Psoas muscle (tissue), 8 donors: ENCODE measurements around the gene NCF1. TPM values are rescaled to one million over a fixed set of nuclear protein-coding genes. Genes with fewer than 3 reads are reported as not detected.
"Not testable (repeated sequence)": the region's sequence is repeated elsewhere in the genome, so short reads cannot be mapped to it uniquely, and the experiment has no call there.

Experiments
- ATAC-seq, 4 donors: fragments of 200-7000 bp; cut with Tn5 transposase; one replicate each; pipeline ENCODE4 v1.9.1; 2020; ENCODE audit warnings: moderate library complexity in 3 of 4, mild to moderate bottlenecking in 2 of 4
- DNase-seq, 2 donors: peaks; one replicate each; pipeline ENCODE4 v3.0.0-alpha.2; 2020
- H3K27ac ChIP-seq: fragments of 200-600 bp; one replicate; pipeline ENCODE4 v1.8.0; 2022
- H3K27me3 ChIP-seq, 3 donors: fragments of 200-600 bp in 1 of 3; one replicate each; pipeline versions ENCODE4 v1.6.1 to v1.8.0; 2013 to 2022; ENCODE audit warnings: low read length in 2 of 3, mild to moderate bottlenecking in 2 of 3, moderate library complexity in 1 of 3; ENCODE audit not compliant: insufficient read depth in 3 of 3
- H3K36me3 ChIP-seq, 2 donors: fragments of 200-600 bp in 1 of 2; one replicate each; pipeline versions ENCODE4 v1.6.1 to v1.8.0; 2013 to 2022; ENCODE audit warnings: low read depth in 1 of 2, mild to moderate bottlenecking in 1 of 2, moderate library complexity in 1 of 2; ENCODE audit not compliant: insufficient read depth in 1 of 2
- H3K4me1 ChIP-seq: fragments of 200-600 bp; one replicate; pipeline ENCODE4 v1.8.0; 2022
- H3K4me3 ChIP-seq: fragments of 200-600 bp; one replicate; pipeline ENCODE4 v1.8.0; 2022; ENCODE audit warnings: mild to moderate bottlenecking
- H3K9me3 ChIP-seq: fragments of 200-600 bp; one replicate; pipeline ENCODE4 v1.8.0; 2022
- WGBS, 3 donors: extraction: QIAGEN DNeasy Blood & Tissue Kit; methylation state at CpG; one replicate each; pipeline versions ENCODE4 v1.1.6 to v1.1.7; 2013; 5-methylcytosine and 5-hydroxymethylcytosine counted together
- intact Hi-C, 2 donors: fragments of 100-400 bp; cut with DNase I; formaldehyde crosslinking; loops; one replicate each; pipeline versions ENCODE4 v1.11.0 to v1.14.2; 2022
- long read RNA-seq, 2 donors: library from polyadenylated mRNA; unstranded; transcript quantifications; one replicate each; pipeline ENCODE4 v2.0.0, GENCODE V29; 2021
- polyA plus RNA-seq, 3 donors: library from polyadenylated mRNA; stranded (reverse); fragments of 200-250 nt; gene quantifications; one replicate each; pipeline ENCODE4 v1.2.3, GENCODE V29; 2013
- total RNA-seq, 4 donors: library from RNA; stranded (reverse); fragmentation: NEBNext Ultra II Directional in 2 of 4; extraction: Animal tissue kit (Norgen Biotek cat#: 25700) in 2 of 4; gene quantifications; one replicate each; pipeline versions ENCODE4 v1.2.1 to v1.2.4, GENCODE V29; 2021 to 2023
- TF ChIP-seq, protein P1 (sequence below): fragments of 200-600 bp; IDR thresholded peaks from one replicate; pipeline ENCODE4 v1.8.0; 2022; ENCODE audit warnings: antibody characterized with exemption
- donor health status: healthy with polysubstance abuse.
- donor health status: DM: no; HTN: no; CAD: no; lungs with moderate emphysema.
- donor health status: Bipolar disorder and iron deficiency.
- donor health status: healthy.
- donor health status: DM: yes; HTN: yes; CAD: no.
- donor health status: DM: no; HTN: no; CAD: no.
- donor health status: DM: no; HTN: no; CAD: no.
- donor health status: DM: yes; HTN: yes; CAD: no.

Gene NCF1
- 1 to 10 TPM in 3 of 4 donors, under 1 TPM in 1; 0.50 to 2.1 (median 1.7) TPM for total RNA-seq
- under 1 TPM; 0.35 to 0.51 (median 0.36) TPM for polyA plus RNA-seq
- long read RNA-seq, donor 1, partial matches to known transcripts, result 1 of 1 reads
- long read RNA-seq, donor 1, other reads (novel, unspliced or antisense), result 0 of 1 reads
- long read RNA-seq, donor 2, result 0 reads

DNA sequence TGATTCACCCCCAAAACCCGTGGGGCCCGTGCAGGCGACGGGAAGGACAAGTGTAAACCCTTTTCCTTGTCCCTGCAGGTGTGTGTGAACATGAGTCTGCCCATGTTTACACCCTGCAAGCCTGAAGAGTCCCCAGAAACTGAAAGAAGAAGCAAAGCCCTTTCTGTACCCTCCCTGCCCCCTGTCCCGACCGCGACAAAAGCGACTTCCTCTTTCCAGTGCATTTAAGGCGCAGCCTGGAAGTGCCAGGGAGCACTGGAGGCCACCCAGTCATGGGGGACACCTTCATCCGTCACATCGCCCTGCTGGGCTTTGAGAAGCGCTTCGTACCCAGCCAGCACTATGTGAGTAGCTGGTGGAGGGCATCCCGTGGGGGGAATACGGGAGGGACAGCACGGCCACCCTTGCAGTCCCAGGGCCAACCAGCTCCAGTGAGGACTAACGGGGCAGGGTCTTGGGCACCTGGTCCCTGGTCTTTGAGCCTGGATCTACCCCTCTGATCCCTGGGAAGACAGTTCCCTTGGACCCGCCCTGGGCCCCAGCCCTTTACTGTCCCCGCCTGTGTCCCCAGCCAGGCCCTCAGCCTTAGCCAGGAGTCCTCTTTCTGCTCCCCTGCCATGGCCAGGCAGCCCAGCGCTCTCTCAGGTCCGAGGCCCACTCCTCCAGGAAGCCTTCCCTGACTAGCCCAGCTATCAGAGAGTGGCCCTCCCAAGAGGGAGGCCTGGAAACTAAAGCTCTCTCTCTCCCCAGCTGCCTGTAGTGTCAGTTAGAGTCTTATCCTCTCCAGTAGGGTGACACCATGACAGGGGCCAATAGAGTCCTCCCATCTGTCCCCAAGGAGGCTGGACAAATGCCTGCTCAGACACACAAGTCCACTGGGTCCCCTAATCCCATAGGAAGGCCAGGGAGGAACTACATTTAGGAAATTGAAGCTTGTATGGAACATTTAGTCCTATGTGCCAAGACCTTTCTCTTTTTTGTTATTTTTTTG, at the start of gene NCF1:
NCF1 (plus strand) TSS at position 252 of the 991 bp plus-strand sequence; CDS start at position 273, 21 bp downstream.
- intact Hi-C loops, H3K9me3 ChIP-seq, H3K27ac ChIP-seq, H3K4me3 ChIP-seq, DNase-seq, H3K36me3 ChIP-seq, H3K4me1 ChIP-seq, H3K27me3 ChIP-seq: not testable (repeated sequence)
- peak in 2 of 4 donors; percentile 28 to 51 for ATAC-seq
- WGBS, 3 donors, result no CpG with 5 or more reads among the region's 21 CpGs

DNA sequence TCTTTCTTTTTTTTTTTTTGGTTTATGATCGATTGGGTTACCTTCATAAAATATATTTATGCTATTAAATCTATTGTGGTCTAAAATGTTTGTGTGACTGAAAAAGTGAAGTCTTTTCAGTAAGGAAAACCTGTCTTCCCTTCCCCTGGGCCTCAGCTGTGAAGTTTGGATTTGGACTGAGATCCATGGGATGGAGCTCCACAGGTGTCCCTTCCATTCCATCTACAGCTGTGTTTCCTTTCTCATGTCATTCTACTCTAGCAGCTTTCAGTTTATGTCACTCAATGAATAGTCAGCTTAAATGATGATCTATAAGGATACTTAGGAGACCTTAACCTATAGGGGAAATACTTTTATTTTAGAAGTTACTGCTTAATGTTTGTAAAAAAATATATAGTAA, 48.0 kb upstream of the NCF1 start:
- TF ChIP-seq, protein P1, sequence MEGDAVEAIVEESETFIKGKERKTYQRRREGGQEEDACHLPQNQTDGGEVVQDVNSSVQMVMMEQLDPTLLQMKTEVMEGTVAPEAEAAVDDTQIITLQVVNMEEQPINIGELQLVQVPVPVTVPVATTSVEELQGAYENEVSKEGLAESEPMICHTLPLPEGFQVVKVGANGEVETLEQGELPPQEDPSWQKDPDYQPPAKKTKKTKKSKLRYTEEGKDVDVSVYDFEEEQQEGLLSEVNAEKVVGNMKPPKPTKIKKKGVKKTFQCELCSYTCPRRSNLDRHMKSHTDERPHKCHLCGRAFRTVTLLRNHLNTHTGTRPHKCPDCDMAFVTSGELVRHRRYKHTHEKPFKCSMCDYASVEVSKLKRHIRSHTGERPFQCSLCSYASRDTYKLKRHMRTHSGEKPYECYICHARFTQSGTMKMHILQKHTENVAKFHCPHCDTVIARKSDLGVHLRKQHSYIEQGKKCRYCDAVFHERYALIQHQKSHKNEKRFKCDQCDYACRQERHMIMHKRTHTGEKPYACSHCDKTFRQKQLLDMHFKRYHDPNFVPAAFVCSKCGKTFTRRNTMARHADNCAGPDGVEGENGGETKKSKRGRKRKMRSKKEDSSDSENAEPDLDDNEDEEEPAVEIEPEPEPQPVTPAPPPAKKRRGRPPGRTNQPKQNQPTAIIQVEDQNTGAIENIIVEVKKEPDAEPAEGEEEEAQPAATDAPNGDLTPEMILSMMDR, result no peak
- DNase-seq (no peak), ATAC-seq (peak in 1 of 4 donors; percentile 38)
- no peaks in the 10 kb centered on the region for H3K9me3 ChIP-seq
- no peaks in the 10 kb centered on the region for H3K27me3 ChIP-seq
- peak overlapping the region; percentile 67 for H3K27ac ChIP-seq
- H3K4me1 ChIP-seq, result peaks cover 23% of the 10 kb centered on the region
- no peak overlapping the region for H3K4me3 ChIP-seq
- intact Hi-C loops, result loop anchor here in 1 of 2 donors (2.0 kb wide), 1 partner anchor 15 kb away; no protein-coding TSS in a partner anchor
- peaks cover 2 to 44% of the 10 kb centered on the region in 2 donors for H3K36me3 ChIP-seq
- 77 to 94% (median 86%) methylated on average over 1 of the region's 1 CpG for WGBS, 3 donors

DNA sequence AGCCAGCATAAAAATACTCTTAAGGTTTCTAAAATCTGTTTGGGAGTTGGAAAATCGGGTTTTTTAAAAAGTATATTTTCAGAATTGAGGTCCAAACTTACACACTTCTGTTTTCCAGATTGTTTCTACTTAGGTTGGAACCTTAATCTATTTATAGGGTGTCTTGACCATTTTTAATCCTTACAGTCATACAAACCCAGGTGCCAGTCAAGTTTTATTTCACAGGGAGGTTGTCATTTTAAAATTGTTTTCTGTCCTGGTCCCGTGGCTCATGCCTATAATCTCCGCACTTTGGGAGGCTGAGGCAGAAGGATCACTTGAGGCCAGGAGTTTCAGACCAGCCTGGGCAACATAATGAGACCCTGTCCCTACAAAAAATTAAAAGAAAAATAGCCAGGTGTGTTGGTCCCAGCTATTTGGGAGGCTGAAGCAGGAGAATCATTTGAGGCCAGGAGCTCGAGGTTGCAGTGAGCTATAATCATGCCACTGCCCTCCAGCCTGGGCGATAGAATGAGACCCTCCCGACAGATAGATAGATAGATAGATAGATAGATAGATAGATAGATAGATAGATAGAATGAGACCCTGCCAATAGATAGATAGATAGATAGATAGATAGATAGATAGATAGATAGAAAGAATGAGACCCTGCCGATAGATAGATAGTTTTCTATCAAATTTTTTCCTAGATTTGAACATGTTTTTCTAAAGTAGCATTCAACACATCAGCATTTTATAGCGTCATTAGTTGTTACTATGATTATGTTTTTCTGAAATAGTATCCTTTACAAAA, 47.3 kb upstream of the NCF1 start:
- H3K27ac ChIP-seq, result peak overlapping the region; percentile 67
- ATAC-seq, result peak in 3 of 4 donors; percentile 60 to 82 (median 76)
- no peaks in the 10 kb centered on the region for H3K27me3 ChIP-seq
- no peaks in the 10 kb centered on the region for H3K9me3 ChIP-seq
- H3K4me1 ChIP-seq, result peaks cover 23% of the 10 kb centered on the region
- intact Hi-C loops, result no loop called here
- no peak overlapping the region for H3K4me3 ChIP-seq
- peaks cover 2 to 40% of the 10 kb centered on the region in 2 donors for H3K36me3 ChIP-seq
- no peak for DNase-seq
- WGBS, 3 donors, result 76 to 86% (median 80%) methylated on average over 8 of the region's 8 CpGs
- TF ChIP-seq, protein P1, result no peak

DNA sequence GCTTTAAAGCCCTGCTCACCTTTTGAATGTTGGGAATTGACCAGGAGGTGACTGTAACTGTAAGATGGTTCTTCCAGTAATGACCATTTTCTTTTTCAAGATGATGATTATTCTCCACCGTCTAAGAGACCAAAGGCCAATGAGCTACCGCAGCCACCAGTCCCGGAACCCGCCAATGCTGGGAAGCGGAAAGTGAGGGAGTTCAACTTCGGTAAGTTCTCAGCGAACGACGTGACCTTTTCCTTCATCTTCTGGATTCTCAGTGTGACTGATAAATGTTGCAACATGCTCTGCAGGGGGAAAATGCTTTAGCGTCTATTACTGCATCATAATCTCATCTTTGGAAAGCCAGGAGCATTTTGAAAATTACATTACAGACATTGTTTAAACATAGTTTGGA, 45.1 kb upstream of the NCF1 start:
- H3K4me1 ChIP-seq, result peaks cover 23% of the 10 kb centered on the region
- ATAC-seq, result peak in 3 of 4 donors; percentile 22 to 50 (median 43)
- H3K27ac ChIP-seq, intact Hi-C loops, H3K4me3 ChIP-seq, H3K9me3 ChIP-seq, DNase-seq, H3K27me3 ChIP-seq: not testable (repeated sequence)
- WGBS, 3 donors, result no CpG with 5 or more reads among the region's 10 CpGs
- peaks cover 0 to 36% of the 10 kb centered on the region in 2 donors for H3K36me3 ChIP-seq

DNA sequence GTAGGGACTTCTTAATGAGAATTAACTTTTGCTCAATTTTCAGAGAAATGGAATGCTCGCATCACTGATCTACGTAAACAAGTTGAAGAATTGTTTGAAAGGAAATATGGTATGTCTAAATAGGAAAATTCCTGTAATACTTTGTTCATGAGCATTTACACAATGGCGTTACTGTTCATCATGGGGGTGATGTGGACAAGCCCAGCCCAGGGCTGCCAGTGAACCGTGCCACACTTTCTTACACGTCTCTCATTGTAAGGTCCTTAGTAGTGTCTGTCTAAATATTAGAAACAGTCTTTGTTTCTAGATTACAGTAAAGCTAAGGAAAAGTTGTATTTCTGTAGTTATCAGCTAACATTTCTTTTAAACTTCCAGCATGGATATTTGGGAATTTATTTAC, 43.6 kb upstream of the NCF1 start:
- ATAC-seq, DNase-seq, H3K4me3 ChIP-seq, intact Hi-C loops, H3K27me3 ChIP-seq, H3K27ac ChIP-seq, H3K9me3 ChIP-seq: not testable (repeated sequence)
- peaks cover 0 to 29% of the 10 kb centered on the region in 2 donors for H3K36me3 ChIP-seq
- no CpG with 5 or more reads among the region's 5 CpGs for WGBS, 3 donors
- H3K4me1 ChIP-seq, result peaks cover 23% of the 10 kb centered on the region

DNA sequence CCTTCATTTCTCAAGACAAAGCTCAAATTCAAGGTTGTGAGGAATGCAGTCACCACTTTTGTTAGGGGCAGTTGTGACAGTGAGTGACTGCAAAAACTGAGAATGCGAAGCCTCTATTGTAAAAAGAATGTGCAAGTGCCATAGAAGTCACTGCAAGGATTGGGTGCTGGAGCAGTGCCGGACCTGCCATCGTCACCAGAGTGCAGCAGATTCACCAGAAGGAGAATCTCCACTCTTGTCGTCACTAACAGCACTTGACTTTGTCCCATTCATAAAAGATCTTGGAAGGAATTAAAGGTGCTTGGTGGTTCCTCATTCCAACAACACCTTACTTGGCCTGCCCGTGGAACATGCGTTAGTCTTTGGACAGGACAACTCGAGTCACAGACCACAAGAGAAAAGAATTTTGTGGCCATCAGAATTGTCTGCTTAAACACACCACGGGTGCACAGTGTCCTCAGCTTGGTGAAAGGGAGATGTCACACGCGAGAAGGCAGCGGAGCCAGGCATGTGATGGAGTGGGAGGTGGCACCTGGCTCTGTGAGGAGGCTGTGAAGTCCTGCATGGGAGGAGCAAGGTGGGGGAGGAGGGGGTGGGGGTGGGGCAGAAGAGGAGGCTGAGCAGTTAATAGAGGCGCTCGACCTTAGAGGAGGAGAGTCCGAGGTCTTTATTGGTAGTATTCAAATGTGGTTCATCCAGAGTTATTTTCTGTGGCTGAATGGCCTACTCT, 33.7 kb upstream of the NCF1 start:
- not testable (repeated sequence) for H3K27me3 ChIP-seq
- WGBS, 3 donors, result no CpG with 5 or more reads among the region's 14 CpGs

DNA sequence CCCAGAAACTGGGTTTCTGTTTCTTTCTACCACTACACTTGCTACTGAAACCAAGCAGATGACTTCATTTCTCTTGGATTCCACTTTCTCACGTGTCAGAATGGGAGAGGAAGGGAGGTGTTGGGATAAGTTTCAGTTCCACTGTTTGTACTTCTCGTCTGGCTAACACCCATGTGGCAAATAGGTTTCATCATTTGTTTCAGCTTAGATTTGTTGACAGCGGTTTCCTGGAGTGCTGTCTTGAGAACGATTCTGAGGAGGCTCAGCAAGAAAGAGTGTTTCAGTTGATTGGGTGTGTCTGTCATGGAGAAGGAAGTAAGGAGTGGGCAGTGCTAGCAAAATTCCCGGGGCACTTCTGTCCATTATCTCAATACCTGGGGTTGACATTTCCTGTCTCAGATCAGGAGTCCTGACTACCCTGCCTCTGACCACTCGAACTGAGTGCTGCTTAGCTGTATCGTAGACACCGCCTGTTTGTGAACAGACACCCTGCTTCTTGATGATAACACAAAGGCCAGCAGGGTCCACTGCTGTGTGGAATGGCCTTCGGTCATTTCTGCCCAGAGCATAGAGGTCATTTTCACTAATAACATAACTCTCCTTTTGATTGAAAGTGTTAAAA, 29.8 kb upstream of the NCF1 start:
- H3K4me1 ChIP-seq, H3K27ac ChIP-seq, H3K9me3 ChIP-seq, intact Hi-C loops, H3K4me3 ChIP-seq, H3K27me3 ChIP-seq, H3K36me3 ChIP-seq, DNase-seq: not testable (repeated sequence)
- WGBS, 3 donors, result no CpG with 5 or more reads among the region's 9 CpGs
- ATAC-seq, result peak; percentile 50 to 75 (median 66)

More for the DNA sequence above, 33.7 kb upstream of the NCF1 start:
- H3K36me3 ChIP-seq, H3K9me3 ChIP-seq, H3K4me3 ChIP-seq, H3K4me1 ChIP-seq, H3K27ac ChIP-seq, intact Hi-C loops, DNase-seq: not testable (repeated sequence)
- peak in 3 of 4 donors; percentile 28 to 53 (median 52) for ATAC-seq

DNA sequence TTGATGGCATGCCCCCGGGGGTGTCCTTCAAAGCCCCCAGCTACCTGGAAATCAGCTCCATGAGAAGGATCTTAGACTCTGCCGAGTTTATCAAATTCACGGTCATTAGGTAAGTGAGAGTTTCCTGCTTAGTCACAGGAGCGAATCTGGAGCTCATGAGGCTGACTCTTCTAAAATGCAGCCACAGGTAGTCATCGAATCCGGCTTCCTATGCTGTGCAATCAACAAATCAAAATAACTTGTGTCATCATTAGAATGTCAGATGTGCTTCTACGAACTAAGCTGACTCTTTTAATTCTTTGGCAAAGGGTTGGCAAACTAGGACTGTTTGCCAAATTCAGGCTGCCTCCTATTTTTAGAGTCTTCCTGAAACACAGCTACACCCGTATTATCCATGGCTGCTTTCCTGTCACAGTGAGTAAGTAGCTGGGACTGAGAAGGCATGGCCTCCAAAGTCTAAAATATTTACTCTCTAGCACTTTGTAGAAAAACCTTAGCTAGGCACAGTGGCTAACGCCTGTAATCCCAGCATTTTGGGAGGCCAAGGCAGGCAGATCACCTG, 19.8 kb upstream of the NCF1 start:
- WGBS, 3 donors, result no CpG with 5 or more reads among the region's 9 CpGs
- intact Hi-C loops, result not testable (repeated sequence)

More for the DNA sequence above, 19.8 kb upstream of the NCF1 start:
- not testable (repeated sequence) for H3K27me3 ChIP-seq, H3K4me3 ChIP-seq, H3K9me3 ChIP-seq, H3K4me1 ChIP-seq, H3K36me3 ChIP-seq, DNase-seq
- ATAC-seq, result peak; percentile 93 to 96 (median 94)
- H3K27ac ChIP-seq, result peak overlapping the region; percentile 66
